Measurements from ENCODE around the gene HBG1.

DNA sequence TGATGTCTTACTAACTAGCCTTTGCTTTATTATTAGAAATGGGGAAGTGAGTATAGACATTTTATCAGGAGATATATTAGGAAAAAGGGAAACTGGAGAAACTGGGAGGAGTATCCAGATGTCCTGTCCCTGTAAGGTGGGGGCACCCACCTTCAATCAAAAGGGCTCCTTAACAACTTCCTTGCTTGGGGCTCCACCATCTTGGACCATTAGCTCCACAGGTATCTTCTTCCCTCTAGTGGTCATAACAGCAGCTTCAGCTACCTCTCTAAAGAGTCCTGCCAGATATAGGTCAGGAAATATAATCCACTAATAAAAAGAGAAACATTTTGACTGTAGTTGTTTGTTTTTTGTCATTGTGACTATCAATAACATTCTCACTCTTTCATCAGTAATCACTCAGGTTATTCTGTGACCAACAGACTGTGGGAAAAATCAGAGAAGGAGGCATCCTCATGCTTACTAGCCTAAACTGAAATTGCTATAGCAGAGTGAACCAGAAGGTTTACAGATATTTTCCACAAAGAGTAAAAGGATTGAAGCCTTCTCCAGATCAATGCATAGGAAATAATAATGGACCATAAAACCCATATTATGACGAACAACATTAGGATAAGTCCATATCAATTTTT, 41.7 kb upstream of the HBG1 start:
- TF ChIP-seq RAD21 (IDR thresholded peaks at IDR 0.05; ENCODE audit: low read depth): peak; percentile 53
- TF ChIP-seq TAF1 (IDR thresholded peaks at IDR 0.05; ENCODE audit: low read depth): no peak
- TF ChIP-seq, protein P1, sequence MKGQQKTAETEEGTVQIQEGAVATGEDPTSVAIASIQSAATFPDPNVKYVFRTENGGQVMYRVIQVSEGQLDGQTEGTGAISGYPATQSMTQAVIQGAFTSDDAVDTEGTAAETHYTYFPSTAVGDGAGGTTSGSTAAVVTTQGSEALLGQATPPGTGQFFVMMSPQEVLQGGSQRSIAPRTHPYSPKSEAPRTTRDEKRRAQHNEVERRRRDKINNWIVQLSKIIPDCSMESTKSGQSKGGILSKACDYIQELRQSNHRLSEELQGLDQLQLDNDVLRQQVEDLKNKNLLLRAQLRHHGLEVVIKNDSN (IDR thresholded peaks at IDR 0.05): no peak
- TF ChIP-seq YY1 (IDR thresholded peaks at IDR 0.05; ENCODE audit: low read depth): peak; percentile 55; the same call in 1 of the 2 replicates
- TF ChIP-seq, protein P2, sequence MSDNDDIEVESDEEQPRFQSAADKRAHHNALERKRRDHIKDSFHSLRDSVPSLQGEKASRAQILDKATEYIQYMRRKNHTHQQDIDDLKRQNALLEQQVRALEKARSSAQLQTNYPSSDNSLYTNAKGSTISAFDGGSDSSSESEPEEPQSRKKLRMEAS (IDR thresholded peaks at IDR 0.05): no peak
- TF ChIP-seq, protein P3, sequence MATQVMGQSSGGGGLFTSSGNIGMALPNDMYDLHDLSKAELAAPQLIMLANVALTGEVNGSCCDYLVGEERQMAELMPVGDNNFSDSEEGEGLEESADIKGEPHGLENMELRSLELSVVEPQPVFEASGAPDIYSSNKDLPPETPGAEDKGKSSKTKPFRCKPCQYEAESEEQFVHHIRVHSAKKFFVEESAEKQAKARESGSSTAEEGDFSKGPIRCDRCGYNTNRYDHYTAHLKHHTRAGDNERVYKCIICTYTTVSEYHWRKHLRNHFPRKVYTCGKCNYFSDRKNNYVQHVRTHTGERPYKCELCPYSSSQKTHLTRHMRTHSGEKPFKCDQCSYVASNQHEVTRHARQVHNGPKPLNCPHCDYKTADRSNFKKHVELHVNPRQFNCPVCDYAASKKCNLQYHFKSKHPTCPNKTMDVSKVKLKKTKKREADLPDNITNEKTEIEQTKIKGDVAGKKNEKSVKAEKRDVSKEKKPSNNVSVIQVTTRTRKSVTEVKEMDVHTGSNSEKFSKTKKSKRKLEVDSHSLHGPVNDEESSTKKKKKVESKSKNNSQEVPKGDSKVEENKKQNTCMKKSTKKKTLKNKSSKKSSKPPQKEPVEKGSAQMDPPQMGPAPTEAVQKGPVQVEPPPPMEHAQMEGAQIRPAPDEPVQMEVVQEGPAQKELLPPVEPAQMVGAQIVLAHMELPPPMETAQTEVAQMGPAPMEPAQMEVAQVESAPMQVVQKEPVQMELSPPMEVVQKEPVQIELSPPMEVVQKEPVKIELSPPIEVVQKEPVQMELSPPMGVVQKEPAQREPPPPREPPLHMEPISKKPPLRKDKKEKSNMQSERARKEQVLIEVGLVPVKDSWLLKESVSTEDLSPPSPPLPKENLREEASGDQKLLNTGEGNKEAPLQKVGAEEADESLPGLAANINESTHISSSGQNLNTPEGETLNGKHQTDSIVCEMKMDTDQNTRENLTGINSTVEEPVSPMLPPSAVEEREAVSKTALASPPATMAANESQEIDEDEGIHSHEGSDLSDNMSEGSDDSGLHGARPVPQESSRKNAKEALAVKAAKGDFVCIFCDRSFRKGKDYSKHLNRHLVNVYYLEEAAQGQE (IDR thresholded peaks at IDR 0.05; ENCODE audit: low read depth): no peak
- TF ChIP-seq EP300 (IDR thresholded peaks at IDR 0.05; ENCODE audit: borderline replicate concordance): no peak
- TF ChIP-seq CEBPB (IDR thresholded peaks at IDR 0.05): no peak
- TF ChIP-seq CREB1 (IDR thresholded peaks at IDR 0.05; ENCODE audit: low read depth): no peak
